HepG2 (cell line): ENCODE results near the gene ZNF618. TPM values are rescaled to one million over a fixed set of nuclear protein-coding genes. Genes with fewer than 3 reads are reported as not detected.

Source experiments
- ATAD3A ChIP-seq: sonication (generic); formaldehyde crosslinking; IDR thresholded peaks from 2 replicates; pipeline ENCODE4 v1.4.0; 2020; ENCODE audit warnings: missing genetic modification reagents
- ELF3 ChIP-seq: IDR thresholded peaks from 2 replicates; pipeline ENCODE4 v1.6.1; 2016; ENCODE audit warnings: missing genetic modification reagents, missing compliant biosample characterization
- FOXC1 ChIP-seq: sonication (generic); formaldehyde crosslinking; IDR thresholded peaks from 2 replicates; pipeline ENCODE4 v1.8.0; 2022; ENCODE audit warnings: mild to moderate bottlenecking, missing genetic modification reagents, borderline replicate concordance
- HOXA7 ChIP-seq: sonication (generic); formaldehyde crosslinking; IDR thresholded peaks from 2 replicates; pipeline ENCODE4 v1.8.1; 2022; ENCODE audit warnings: mild to moderate bottlenecking, missing genetic modification reagents, moderate library complexity
- KAT7 ChIP-seq: IDR thresholded peaks from 2 replicates; pipeline ENCODE4 v1.6.1; 2018; ENCODE audit warnings: borderline replicate concordance, missing compliant biosample characterization
- MYNN ChIP-seq: sonication (generic); formaldehyde crosslinking; IDR thresholded peaks from 2 replicates; pipeline ENCODE4 v1.4.0; 2020; ENCODE audit warnings: mild to moderate bottlenecking, low read depth, missing genetic modification reagents
- PHF20 ChIP-seq: sonication (generic); formaldehyde crosslinking; IDR thresholded peaks from 2 replicates; pipeline ENCODE4 v1.5.0; 2020; ENCODE audit warnings: mild to moderate bottlenecking, missing genetic modification reagents
- RBFOX2 ChIP-seq: fragments of 200-400 bp; formaldehyde crosslinking; IDR thresholded peaks from 2 replicates; pipeline ENCODE4 v1.6.1; 2017; ENCODE audit warnings: low read depth, mild to moderate bottlenecking, low read length
- TOE1 ChIP-seq: sonication (generic); formaldehyde crosslinking; IDR thresholded peaks from 2 replicates; pipeline ENCODE4 v1.4.0; 2020; ENCODE audit warnings: mild to moderate bottlenecking, missing genetic modification reagents
- ZFP82 ChIP-seq: sonication (generic); formaldehyde crosslinking; IDR thresholded peaks from 2 replicates; pipeline ENCODE4 v1.5.1; 2020; ENCODE audit warnings: mild to moderate bottlenecking, missing genetic modification reagents, borderline replicate concordance
- ZMYM4 ChIP-seq: sonication (generic); formaldehyde crosslinking; IDR thresholded peaks from 2 replicates; pipeline ENCODE4 v1.8.1; 2023; ENCODE audit warnings: mild to moderate bottlenecking, missing genetic modification reagents
- ZNF180 ChIP-seq: sonication (generic); formaldehyde crosslinking; IDR thresholded peaks from 2 replicates; pipeline ENCODE4 v1.4.0; 2020; ENCODE audit warnings: low read depth, missing genetic modification reagents, borderline replicate concordance
- ZNF619 ChIP-seq: sonication (generic); formaldehyde crosslinking; IDR thresholded peaks from 2 replicates; pipeline ENCODE4 v1.4.0; 2020; ENCODE audit warnings: mild to moderate bottlenecking, missing genetic modification reagents
- ZNF782 ChIP-seq: sonication (generic); formaldehyde crosslinking; IDR thresholded peaks from 2 replicates; pipeline ENCODE4 v1.4.0; 2020; ENCODE audit warnings: missing genetic modification reagents, mild to moderate bottlenecking, borderline replicate concordance
- ZSCAN9 ChIP-seq: IDR thresholded peaks from 2 replicates; pipeline ENCODE4 v1.6.1; 2016; ENCODE audit warnings: borderline replicate concordance
- polyA plus RNA-seq, 8 experiments: library from polyadenylated mRNA; depleted of rRNA in 3 of 8; stranded (reverse) in 7 of 8; unstranded in 1 of 8; fragments of >200 nt; fragmentation: Illumina TruSeq in 4 of 8; extraction: Trizol in 4 of 8; gene quantifications; 2 replicates each; pipeline versions ENCODE4 v1.2.1 to v1.2.3, GENCODE V29; 2011 to 2016; ENCODE audit warnings: low read depth in 4 of 8, missing spikeins in 1 of 8, mixed read lengths in 1 of 8; ENCODE audit not compliant: insufficient read depth in 1 of 8
- total RNA-seq, 5 experiments: library from RNA; depleted of rRNA; stranded (reverse); fragments of >200 nt; fragmentation: Illumina TruSeq; extraction: Trizol; gene quantifications; 2 replicates each; pipeline ENCODE4 v1.2.3, GENCODE V29; 2016; ENCODE audit warnings: low read depth in 1 of 5
- TF ChIP-seq, protein P1 (sequence below): sonication (generic); formaldehyde crosslinking; IDR thresholded peaks from 2 replicates; pipeline ENCODE4 v1.5.1; 2020; ENCODE audit warnings: missing genetic modification reagents, mild to moderate bottlenecking, borderline replicate concordance
- TF ChIP-seq, protein P2 (sequence below): sonication (generic); formaldehyde crosslinking; IDR thresholded peaks from 2 replicates; pipeline ENCODE4 v1.5.0; 2020; ENCODE audit warnings: mild to moderate bottlenecking, missing genetic modification reagents
- TF ChIP-seq, protein P3 (sequence below): IDR thresholded peaks from 2 replicates; pipeline ENCODE4 v1.6.1; 2016; ENCODE audit warnings: low read depth, borderline replicate concordance
- TF ChIP-seq, protein P4 (sequence below): IDR thresholded peaks from 2 replicates; pipeline ENCODE4 v1.6.1; 2016; ENCODE audit warnings: missing compliant biosample characterization, missing genetic modification reagents, borderline replicate concordance
- TF ChIP-seq, protein P5 (sequence below): sonication (generic); formaldehyde crosslinking; IDR thresholded peaks from 2 replicates; pipeline ENCODE4 v1.4.0; 2020; ENCODE audit warnings: missing genetic modification reagents, mild to moderate bottlenecking, borderline replicate concordance

ZNF618 gene
- total and polyA plus RNA-seq, 2 of the 13 experiments (the other 11 are each of a cell fraction or from before 2014, with no cell fraction given), result 0.07 TPM

DNA sequence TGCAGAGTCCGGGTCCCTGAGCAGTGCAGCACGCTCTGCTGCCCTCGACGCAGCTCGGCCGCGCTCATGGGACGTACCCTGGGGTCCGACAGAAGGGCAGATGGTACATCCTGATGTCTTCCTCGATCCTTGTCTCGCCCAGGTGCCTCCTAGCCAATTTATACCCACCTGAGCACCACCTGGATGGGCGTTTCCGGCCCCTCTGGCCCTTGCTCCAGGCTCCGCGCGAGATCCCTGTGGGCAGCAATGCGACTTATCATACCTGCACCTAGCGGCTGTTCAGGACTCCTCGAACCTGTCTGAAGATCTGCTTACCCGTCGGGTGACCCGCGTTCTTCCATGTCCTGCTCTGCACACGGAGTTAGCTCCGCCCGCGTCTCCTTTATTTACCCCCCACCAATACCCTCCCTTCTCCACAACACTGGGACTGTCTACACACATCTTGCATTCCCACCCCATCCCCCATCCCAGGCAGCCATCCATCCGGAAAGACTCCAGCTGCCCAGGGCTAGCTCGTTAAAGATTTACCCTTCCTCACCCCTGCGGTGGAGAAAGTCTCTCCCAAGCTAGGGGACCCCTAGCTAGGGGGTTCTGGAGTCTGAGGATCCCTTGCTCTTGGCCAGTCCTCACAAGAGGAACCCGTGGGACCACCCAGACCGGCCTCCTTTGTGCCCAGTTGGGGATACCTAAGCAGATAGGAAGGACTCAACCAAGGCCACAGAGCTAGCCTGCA lies 223.0 kb downstream of the ZNF618 start, which contains the start of gene KIF12 (continued):
- TF ChIP-seq ELF3 (CRISPR knock-in tag), result peak; percentile 52
- TF ChIP-seq PHF20 (CRISPR knock-in tag), result no peak
- TF ChIP-seq, protein P1, sequence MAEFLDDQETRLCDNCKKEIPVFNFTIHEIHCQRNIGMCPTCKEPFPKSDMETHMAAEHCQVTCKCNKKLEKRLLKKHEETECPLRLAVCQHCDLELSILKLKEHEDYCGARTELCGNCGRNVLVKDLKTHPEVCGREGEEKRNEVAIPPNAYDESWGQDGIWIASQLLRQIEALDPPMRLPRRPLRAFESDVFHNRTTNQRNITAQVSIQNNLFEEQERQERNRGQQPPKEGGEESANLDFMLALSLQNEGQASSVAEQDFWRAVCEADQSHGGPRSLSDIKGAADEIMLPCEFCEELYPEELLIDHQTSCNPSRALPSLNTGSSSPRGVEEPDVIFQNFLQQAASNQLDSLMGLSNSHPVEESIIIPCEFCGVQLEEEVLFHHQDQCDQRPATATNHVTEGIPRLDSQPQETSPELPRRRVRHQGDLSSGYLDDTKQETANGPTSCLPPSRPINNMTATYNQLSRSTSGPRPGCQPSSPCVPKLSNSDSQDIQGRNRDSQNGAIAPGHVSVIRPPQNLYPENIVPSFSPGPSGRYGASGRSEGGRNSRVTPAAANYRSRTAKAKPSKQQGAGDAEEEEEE (CRISPR knock-in tag), result no peak
- no peak for TF ChIP-seq KAT7 (CRISPR knock-in tag)
- no peak for TF ChIP-seq MYNN
- TF ChIP-seq ZNF619 (CRISPR knock-in tag), result no peak; the same call in 1 of the 2 replicates
- no peak for TF ChIP-seq HOXA7 (CRISPR knock-in tag)
- TF ChIP-seq, protein P2, sequence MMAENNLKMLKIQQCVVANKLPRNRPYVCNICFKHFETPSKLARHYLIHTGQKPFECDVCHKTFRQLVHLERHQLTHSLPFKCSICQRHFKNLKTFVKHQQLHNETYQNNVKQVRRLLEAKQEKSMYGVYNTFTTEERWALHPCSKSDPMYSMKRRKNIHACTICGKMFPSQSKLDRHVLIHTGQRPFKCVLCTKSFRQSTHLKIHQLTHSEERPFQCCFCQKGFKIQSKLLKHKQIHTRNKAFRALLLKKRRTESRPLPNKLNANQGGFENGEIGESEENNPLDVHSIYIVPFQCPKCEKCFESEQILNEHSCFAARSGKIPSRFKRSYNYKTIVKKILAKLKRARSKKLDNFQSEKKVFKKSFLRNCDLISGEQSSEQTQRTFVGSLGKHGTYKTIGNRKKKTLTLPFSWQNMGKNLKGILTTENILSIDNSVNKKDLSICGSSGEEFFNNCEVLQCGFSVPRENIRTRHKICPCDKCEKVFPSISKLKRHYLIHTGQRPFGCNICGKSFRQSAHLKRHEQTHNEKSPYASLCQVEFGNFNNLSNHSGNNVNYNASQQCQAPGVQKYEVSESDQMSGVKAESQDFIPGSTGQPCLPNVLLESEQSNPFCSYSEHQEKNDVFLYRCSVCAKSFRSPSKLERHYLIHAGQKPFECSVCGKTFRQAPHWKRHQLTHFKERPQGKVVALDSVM, result 0 out of 2 replicates have a peak, but pooled peaks have one; percentile 11
- TF ChIP-seq ZSCAN9 (CRISPR knock-in tag), result 0 out of 2 replicates have a peak, but pooled peaks have one; percentile 42
- 0 out of 2 replicates have a peak, but pooled peaks have one; percentile 34 for TF ChIP-seq FOXC1 (CRISPR knock-in tag)
- TF ChIP-seq, protein P3, sequence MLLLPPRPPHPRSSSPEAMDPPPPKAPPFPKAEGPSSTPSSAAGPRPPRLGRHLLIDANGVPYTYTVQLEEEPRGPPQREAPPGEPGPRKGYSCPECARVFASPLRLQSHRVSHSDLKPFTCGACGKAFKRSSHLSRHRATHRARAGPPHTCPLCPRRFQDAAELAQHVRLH (CRISPR knock-in tag), result no peak
- TF ChIP-seq ZFP82 (CRISPR knock-in tag), result no peak
- TF ChIP-seq TOE1, result no peak
- TF ChIP-seq ZNF180 (CRISPR knock-in tag), result no peak
- no peak for TF ChIP-seq ZMYM4 (CRISPR knock-in tag)
- TF ChIP-seq, protein P4, sequence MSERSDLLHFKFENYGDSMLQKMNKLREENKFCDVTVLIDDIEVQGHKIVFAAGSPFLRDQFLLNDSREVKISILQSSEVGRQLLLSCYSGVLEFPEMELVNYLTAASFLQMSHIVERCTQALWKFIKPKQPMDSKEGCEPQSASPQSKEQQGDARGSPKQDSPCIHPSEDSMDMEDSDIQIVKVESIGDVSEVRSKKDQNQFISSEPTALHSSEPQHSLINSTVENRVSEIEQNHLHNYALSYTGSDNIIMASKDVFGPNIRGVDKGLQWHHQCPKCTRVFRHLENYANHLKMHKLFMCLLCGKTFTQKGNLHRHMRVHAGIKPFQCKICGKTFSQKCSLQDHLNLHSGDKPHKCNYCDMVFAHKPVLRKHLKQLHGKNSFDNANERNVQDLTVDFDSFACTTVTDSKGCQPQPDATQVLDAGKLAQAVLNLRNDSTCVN (CRISPR knock-in tag), result peak; percentile 75; the same call in 1 of the 2 replicates
- TF ChIP-seq RBFOX2, result peak; percentile 47
- TF ChIP-seq, protein P5, sequence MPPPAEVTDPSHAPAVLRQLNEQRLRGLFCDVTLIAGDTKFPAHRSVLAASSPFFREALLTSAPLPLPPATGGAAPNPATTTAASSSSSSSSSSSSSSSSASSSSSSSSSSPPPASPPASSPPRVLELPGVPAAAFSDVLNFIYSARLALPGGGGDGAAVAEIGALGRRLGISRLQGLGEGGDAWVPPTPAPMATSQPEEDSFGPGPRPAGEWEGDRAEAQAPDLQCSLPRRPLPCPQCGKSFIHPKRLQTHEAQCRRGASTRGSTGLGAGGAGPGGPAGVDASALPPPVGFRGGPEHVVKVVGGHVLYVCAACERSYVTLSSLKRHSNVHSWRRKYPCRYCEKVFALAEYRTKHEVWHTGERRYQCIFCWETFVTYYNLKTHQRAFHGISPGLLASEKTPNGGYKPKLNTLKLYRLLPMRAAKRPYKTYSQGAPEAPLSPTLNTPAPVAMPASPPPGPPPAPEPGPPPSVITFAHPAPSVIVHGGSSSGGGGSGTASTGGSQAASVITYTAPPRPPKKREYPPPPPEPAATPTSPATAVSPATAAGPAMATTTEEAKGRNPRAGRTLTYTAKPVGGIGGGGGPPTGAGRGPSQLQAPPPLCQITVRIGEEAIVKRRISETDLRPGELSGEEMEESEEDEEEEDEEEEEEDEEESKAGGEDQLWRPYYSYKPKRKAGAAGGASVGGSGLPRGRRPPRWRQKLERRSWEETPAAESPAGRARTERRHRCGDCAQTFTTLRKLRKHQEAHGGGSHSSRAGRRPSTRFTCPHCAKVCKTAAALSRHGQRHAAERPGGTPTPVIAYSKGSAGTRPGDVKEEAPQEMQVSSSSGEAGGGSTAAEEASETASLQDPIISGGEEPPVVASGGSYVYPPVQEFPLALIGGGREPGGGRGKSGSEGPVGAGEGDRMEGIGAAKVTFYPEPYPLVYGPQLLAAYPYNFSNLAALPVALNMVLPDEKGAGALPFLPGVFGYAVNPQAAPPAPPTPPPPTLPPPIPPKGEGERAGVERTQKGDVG (CRISPR knock-in tag), result no peak
- TF ChIP-seq ZNF782, result no peak; the same call in 1 of the 2 replicates
- no peak for TF ChIP-seq ATAD3A
